Skeletal muscle satellite cell (primary cell): Measurements from ENCODE around the gene MAP6.

Source experiments
- H3K27me3 ChIP-seq: 2 replicates; pipeline ENCODE4 v1.7.0; 2013; ENCODE audit warnings: low read length; ENCODE audit not compliant: control insufficient read depth, insufficient read depth
- H3K36me3 ChIP-seq: 2 replicates; pipeline ENCODE4 v1.7.0; 2013; ENCODE audit warnings: mild to moderate bottlenecking, control low read depth, low read length; ENCODE audit not compliant: insufficient read depth
- H3K4me1 ChIP-seq: 2 replicates; pipeline ENCODE4 v1.7.0; 2013; ENCODE audit warnings: low read length; ENCODE audit not compliant: control insufficient read depth, insufficient read depth
- H3K4me2 ChIP-seq: 2 replicates; pipeline ENCODE4 v1.7.0; 2013; ENCODE audit warnings: mild to moderate bottlenecking, low read length
- H3K4me3 ChIP-seq: 2 replicates; pipeline ENCODE4 v1.7.0; 2013; ENCODE audit warnings: low read length
- H3K9ac ChIP-seq: 2 replicates; pipeline ENCODE4 v1.7.0; 2013; ENCODE audit warnings: mild to moderate bottlenecking, low read depth, low read length, moderate library complexity
- H3K9me3 ChIP-seq: replicated peaks from 2 replicates; pipeline ENCODE4 v1.7.0; 2013; ENCODE audit warnings: mild to moderate bottlenecking, control low read depth, low read length

MAP6 gene

DNA sequence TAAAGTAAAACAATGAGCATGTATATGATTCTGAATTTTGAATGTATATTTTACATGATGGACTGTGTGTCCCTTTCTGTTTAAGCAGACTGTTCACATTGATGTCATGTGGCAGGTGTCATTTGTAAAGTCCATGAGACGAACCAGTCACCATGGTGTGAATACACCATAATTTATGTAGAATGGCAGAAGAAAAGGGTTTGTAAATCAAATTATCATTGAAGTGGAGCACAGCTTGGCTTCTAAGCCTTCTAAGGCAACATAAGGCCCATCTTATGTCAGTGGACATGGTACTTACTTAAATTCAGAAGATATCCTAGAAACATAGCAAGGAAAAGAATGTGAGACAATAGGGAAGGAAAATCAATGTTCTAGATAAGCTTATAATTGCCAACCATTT, 4.4 kb downstream of the MAP6 start:
- no peak overlapping the region for H3K9ac ChIP-seq
- no peak overlapping the region for H3K4me2 ChIP-seq
- no peaks in the 10 kb centered on the region for H3K36me3 ChIP-seq
- H3K27me3 ChIP-seq: peaks cover 59% of the 10 kb centered on the region
- H3K9me3 ChIP-seq: no peaks in the 10 kb centered on the region
- H3K4me3 ChIP-seq: no peak overlapping the region
- peaks cover 15% of the 10 kb centered on the region for H3K4me1 ChIP-seq

GRCh38 chr11:75663808-75664207, 5.0 kb downstream of the MAP6 start:
- H3K4me1 ChIP-seq: peaks cover 15% of the 10 kb centered on the region
- no peak overlapping the region for H3K9ac ChIP-seq
- H3K4me2 ChIP-seq: no peak overlapping the region
- H3K9me3 ChIP-seq: no peaks in the 10 kb centered on the region
- H3K4me3 ChIP-seq: no peak overlapping the region
- no peaks in the 10 kb centered on the region for H3K36me3 ChIP-seq
- peaks cover 53% of the 10 kb centered on the region for H3K27me3 ChIP-seq

DNA sequence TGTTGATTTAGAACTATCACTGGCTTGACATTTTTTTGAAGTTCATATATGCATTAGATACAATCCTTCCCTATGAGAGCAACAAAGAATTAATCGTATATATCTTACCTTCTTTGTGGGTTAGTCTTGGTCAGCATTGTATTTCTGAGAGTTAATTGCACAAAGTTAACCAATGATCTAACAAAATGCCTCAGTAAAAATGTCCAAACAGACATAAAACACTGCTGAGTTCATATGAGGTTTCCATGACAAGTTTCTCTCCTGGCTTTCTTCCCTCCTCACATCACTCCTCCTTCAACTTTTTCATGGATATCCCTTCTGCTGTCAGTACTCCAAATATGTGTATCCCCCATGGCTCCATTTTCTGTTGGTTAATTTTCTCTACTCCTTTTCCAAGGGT, 9.0 kb downstream of the MAP6 start:
- Histone ChIP-seq H3K36me3 (no peaks in the 10 kb centered on the region), H3K27me3 (peaks cover 15% of the 10 kb centered on the region), H3K4me2 (no peak overlapping the region), H3K4me1 (peaks cover under 1% of the 10 kb centered on the region), H3K9ac (no peak overlapping the region), H3K9me3 (no peaks in the 10 kb centered on the region), H3K4me3 (no peak overlapping the region)

- Histone ChIP-seq H3K9ac (no peak overlapping the region), H3K27me3 (peaks cover 1% of the 10 kb centered on the region), H3K4me1 (peaks cover 10% of the 10 kb centered on the region), H3K36me3 (no peaks in the 10 kb centered on the region), H3K9me3 (no peaks in the 10 kb centered on the region), H3K4me2 (no peak overlapping the region), H3K4me3 (no peak overlapping the region)
Measured at GRCh38 chr11:75656044-75656727, 12.7 kb downstream of the MAP6 start.

GRCh38 chr11:75655605-75656004, 13.2 kb downstream of the MAP6 start:
- H3K36me3 ChIP-seq: no peaks in the 10 kb centered on the region
- peaks cover 4% of the 10 kb centered on the region for H3K27me3 ChIP-seq
- H3K9ac ChIP-seq: no peak overlapping the region
- no peak overlapping the region for H3K4me3 ChIP-seq
- no peak overlapping the region for H3K4me2 ChIP-seq
- peaks cover 10% of the 10 kb centered on the region for H3K4me1 ChIP-seq
- H3K9me3 ChIP-seq: no peaks in the 10 kb centered on the region

DNA sequence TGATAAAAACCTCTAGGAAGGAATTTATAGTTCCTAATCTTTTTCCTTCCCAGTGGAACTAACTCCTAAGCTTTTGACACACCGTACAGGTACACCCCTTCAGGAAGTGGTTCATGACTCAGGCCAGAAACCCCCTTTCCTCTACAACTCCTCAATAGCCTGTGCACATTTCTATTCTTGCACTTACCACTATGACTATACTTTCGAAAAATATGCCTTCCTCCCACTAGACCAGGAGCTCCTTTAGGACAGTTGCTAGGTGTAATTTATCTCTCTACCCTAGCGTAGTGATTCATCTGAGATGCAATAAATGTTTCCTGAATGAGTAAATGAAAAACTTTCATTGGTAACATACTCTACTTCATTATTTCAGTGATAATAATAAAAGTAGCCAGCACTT, 14.5 kb downstream of the MAP6 start:
- no peak overlapping the region for H3K9ac ChIP-seq
- H3K4me3 ChIP-seq: no peak overlapping the region
- H3K4me1 ChIP-seq: peaks cover 10% of the 10 kb centered on the region

DNA sequence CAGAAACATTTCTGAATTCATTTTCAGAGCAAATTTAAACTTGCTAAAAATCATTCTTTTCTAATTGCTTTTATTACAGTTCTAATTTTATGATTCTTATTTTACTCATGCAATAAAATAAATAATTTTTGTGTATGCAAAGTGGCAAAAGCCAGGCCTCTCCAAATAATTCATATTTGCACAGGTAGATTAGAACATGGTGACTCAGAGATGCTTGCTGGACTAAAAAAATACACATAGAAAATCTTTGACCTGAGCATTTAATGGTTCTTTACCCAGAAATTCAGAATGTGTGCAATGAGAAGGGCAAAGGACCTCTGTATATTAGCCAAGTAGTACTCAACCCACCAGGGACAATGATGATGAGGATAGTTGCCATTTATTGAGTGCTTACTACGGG, 15.3 kb downstream of the MAP6 start:
- Histone ChIP-seq H3K4me3 (no peak overlapping the region), H3K4me2 (no peak overlapping the region), H3K27me3 (peaks cover 4% of the 10 kb centered on the region), H3K4me1 (peaks cover 10% of the 10 kb centered on the region), H3K36me3 (no peaks in the 10 kb centered on the region), H3K9me3 (no peaks in the 10 kb centered on the region), H3K9ac (no peak overlapping the region)

More for the DNA sequence above, 14.5 kb downstream of the MAP6 start:
- H3K36me3 ChIP-seq: no peaks in the 10 kb centered on the region
- H3K9me3 ChIP-seq: no peaks in the 10 kb centered on the region
- peaks cover 4% of the 10 kb centered on the region for H3K27me3 ChIP-seq
- H3K4me2 ChIP-seq: no peak overlapping the region

GRCh38 chr11:75652936-75653335, 15.9 kb downstream of the MAP6 start:
- Histone ChIP-seq H3K4me3 (no peak overlapping the region), H3K9me3 (no peaks in the 10 kb centered on the region), H3K4me2 (no peak overlapping the region), H3K36me3 (no peaks in the 10 kb centered on the region), H3K9ac (no peak overlapping the region), H3K4me1 (peaks cover 10% of the 10 kb centered on the region), H3K27me3 (peaks cover 4% of the 10 kb centered on the region)

DNA sequence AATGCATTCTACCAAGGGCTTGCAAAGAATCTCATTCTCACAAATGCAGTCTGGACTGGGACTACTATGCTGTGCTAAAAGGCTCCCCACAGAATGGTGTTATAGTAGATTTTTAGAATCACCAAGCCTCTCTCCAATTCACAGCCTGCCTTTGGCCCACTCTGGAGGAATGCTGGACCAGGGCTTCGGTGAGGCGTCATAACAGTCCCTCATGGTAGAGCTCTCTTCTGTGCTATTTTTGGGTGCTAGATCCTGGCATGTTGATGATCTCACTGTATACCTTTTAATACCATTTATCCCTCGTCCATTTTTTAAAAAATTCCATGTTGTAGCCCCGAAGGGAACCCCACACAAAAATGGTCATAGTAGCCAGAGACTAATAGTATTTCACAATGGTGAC, 17.6 kb downstream of the MAP6 start:
- H3K36me3 ChIP-seq: no peaks in the 10 kb centered on the region
- no peak overlapping the region for H3K9ac ChIP-seq
- H3K4me1 ChIP-seq: peaks cover 10% of the 10 kb centered on the region
- no peak overlapping the region for H3K4me2 ChIP-seq
- peaks cover 4% of the 10 kb centered on the region for H3K27me3 ChIP-seq
- no peak overlapping the region for H3K4me3 ChIP-seq
- H3K9me3 ChIP-seq: no peaks in the 10 kb centered on the region

- H3K36me3 ChIP-seq: no peaks in the 10 kb centered on the region
- no peak overlapping the region for H3K4me3 ChIP-seq
- H3K4me1 ChIP-seq: peaks cover 10% of the 10 kb centered on the region
- peaks cover 4% of the 10 kb centered on the region for H3K27me3 ChIP-seq
- H3K4me2 ChIP-seq: no peak overlapping the region
- H3K9ac ChIP-seq: no peak overlapping the region
- H3K9me3 ChIP-seq: no peaks in the 10 kb centered on the region
Measured at GRCh38 chr11:75650167-75650723, 18.6 kb downstream of the MAP6 start.

DNA sequence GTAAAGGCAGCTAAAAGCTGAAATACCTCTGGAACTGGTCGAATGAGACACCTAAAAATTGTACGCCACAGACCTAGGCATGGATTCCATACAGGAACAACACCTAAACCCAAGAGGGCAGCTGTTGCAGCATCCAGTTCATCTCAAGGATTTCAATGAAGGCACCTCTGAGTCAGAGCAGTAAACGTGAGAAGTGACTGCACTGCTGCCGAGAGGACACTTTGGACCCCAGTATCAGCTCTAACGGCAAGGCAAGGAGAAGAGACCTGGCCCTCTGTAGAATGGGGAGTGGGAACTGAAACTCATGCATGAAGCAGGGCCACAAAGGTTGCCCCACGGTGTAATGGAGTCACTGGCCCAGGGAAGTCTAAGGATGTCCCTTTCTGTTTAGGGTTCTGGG, 23.9 kb downstream of the MAP6 start:
- H3K4me1 ChIP-seq: no peaks in the 10 kb centered on the region
- H3K4me3 ChIP-seq: no peak overlapping the region
- no peaks in the 10 kb centered on the region for H3K36me3 ChIP-seq
- no peak overlapping the region for H3K9ac ChIP-seq
- no peak overlapping the region for H3K4me2 ChIP-seq
- peaks cover 12% of the 10 kb centered on the region for H3K27me3 ChIP-seq
- H3K9me3 ChIP-seq: no peaks in the 10 kb centered on the region

- no peak overlapping the region for H3K4me2 ChIP-seq
- H3K9me3 ChIP-seq: no peaks in the 10 kb centered on the region
- peaks cover 13% of the 10 kb centered on the region for H3K27me3 ChIP-seq
- H3K4me1 ChIP-seq: no peaks in the 10 kb centered on the region
- H3K36me3 ChIP-seq: no peaks in the 10 kb centered on the region
- H3K9ac ChIP-seq: no peak overlapping the region
- H3K4me3 ChIP-seq: no peak overlapping the region
Measured at GRCh38 chr11:75644370-75644769, 24.5 kb downstream of the MAP6 start.
